GM12878 (cell line): ENCODE measurements around the gene CDCP2. TPM values are rescaled to one million over a fixed set of nuclear protein-coding genes. Genes with fewer than 3 reads are reported as not detected.

Experiments used
- ATAC-seq: fragments of 200-7000 bp; cut with Tn5 transposase; 3 replicates; pipeline ENCODE4 v1.9.1; 2020; ENCODE audit warnings: mild to moderate bottlenecking, moderate library complexity
- BruUV-seq: library from RNA; stranded (reverse); fragments of 400-500 nt; replicated peaks from 2 replicates; lab custom pipeline; 2021; lab: Mats Ljungman, UMichigan
- CTCF ChIA-PET: fragments of 300-600 bp; sonication (Branson Sonifier 250); formaldehyde crosslinking; extraction: SDS; loops from one replicate; lab custom pipeline; 2021; ENCODE audit warnings: inconsistent platforms; lab: Yijun Ruan, JAX
- POLR2A ChIA-PET: fragments of 350-600 bp; formaldehyde crosslinking; extraction: SDS; loops from one replicate; lab custom pipeline; 2021; ENCODE audit warnings: inconsistent platforms; lab: Charles Lee
- RAD21 ChIA-PET: fragments of 300-600 bp; sonication (Branson Sonifier 250); formaldehyde crosslinking; loops from one replicate; lab custom pipeline; 2023; ENCODE audit warnings: antibody characterized with exemption; ENCODE audit not compliant: unreplicated experiment; lab: Charles Lee
- SMC1A ChIA-PET: fragments of 300-600 bp; sonication (Branson Sonifier 250); formaldehyde crosslinking; loops from one replicate; lab custom pipeline; 2023; ENCODE audit not compliant: unreplicated experiment, uncharacterized antibody; lab: Charles Lee
- DNase-seq: peaks from one replicate; pipeline ENCODE4 v3.0.0-alpha.2; 2011; ENCODE audit warnings: low read depth, low spot score
- FAIRE-seq: peaks from 3 replicates; lab custom pipeline; 2011; peaks lifted over from hg19 to GRCh38; lab: Jason Lieb, UNC
- H2AFZ ChIP-seq: 2 replicates; pipeline ENCODE4 v1.6.0; 2011; ENCODE audit warnings: low read depth, low read length, control low read depth; ENCODE audit not compliant: control insufficient read depth
- H3K27ac ChIP-seq: 2 replicates; pipeline ENCODE4 v1.5.1; 2011; ENCODE audit warnings: control low read depth; ENCODE audit not compliant: control insufficient read depth, insufficient read depth
- H3K27me3 ChIP-seq, 2 experiments: replicated peaks in 1 of 2; 2 replicates each; pipeline versions ENCODE4 v1.6.0 to v1.6.1; 2011; ENCODE audit warnings: low read length in 1 of 2; ENCODE audit not compliant: control insufficient read depth in 2 of 2, insufficient read depth in 2 of 2
- H3K36me3 ChIP-seq, 2 experiments: 2 replicates each; pipeline ENCODE4 v1.5.1; 2011; ENCODE audit warnings: low read length in 1 of 2; ENCODE audit not compliant: control insufficient read depth in 2 of 2, insufficient read depth in 2 of 2
- H3K4me1 ChIP-seq: 2 replicates; pipeline ENCODE4 v1.6.1; 2011; ENCODE audit warnings: mild to moderate bottlenecking, low read length, moderate library complexity, mixed read lengths; ENCODE audit not compliant: control insufficient read depth, insufficient read depth
- H3K4me2 ChIP-seq: 2 replicates; pipeline ENCODE4 v1.6.0; 2011; ENCODE audit warnings: control low read depth; ENCODE audit not compliant: control insufficient read depth, insufficient read depth
- H3K4me3 ChIP-seq: fragments of 200-600 bp; sonication (generic); 2 replicates; pipeline ENCODE4 v1.5.1; 2016
- H3K79me2 ChIP-seq: 2 replicates; pipeline ENCODE4 v1.6.0; 2011; ENCODE audit warnings: low read length; ENCODE audit not compliant: control insufficient read depth, insufficient read depth
- H3K9ac ChIP-seq: 2 replicates; pipeline ENCODE4 v1.8.0; 2011; ENCODE audit warnings: low read length, control low read depth, mixed read lengths; ENCODE audit not compliant: control insufficient read depth, insufficient read depth
- H3K9me3 ChIP-seq: replicated peaks from 3 replicates; pipeline ENCODE4 v1.5.1; 2011; ENCODE audit warnings: mild to moderate bottlenecking, low read length; ENCODE audit not compliant: control insufficient read depth, insufficient read depth
- H4K20me1 ChIP-seq: 2 replicates; pipeline ENCODE4 v1.6.0; 2011; ENCODE audit not compliant: control insufficient read depth, insufficient read depth
- BHLHE40 ChIP-seq, 2 experiments: fragments of 450-650 bp in 1 of 2; IDR thresholded peaks; 2 replicates each; pipeline ENCODE4 v1.6.1; 2011 to 2017; ENCODE audit warnings: low read depth in 2 of 2, borderline replicate concordance in 1 of 2, improper control_type of control experiment in 1 of 2, low read length in 1 of 2, mild to moderate bottlenecking in 1 of 2
- BMI1 ChIP-seq: fragments of 450-650 bp; IDR thresholded peaks from 2 replicates; pipeline ENCODE4 v1.6.1; 2016; ENCODE audit warnings: mild to moderate bottlenecking, moderate library complexity, borderline replicate concordance
- CUX1 ChIP-seq: IDR thresholded peaks from 2 replicates; pipeline ENCODE4 v1.6.1; 2012; ENCODE audit warnings: improper control_type of control experiment, low read depth, low read length; ENCODE audit not compliant: insufficient replicate concordance
- ESRRA ChIP-seq: IDR thresholded peaks from 2 replicates; pipeline ENCODE4 v1.6.1; 2012; ENCODE audit warnings: mild to moderate bottlenecking, low read length, improper control_type of control experiment
- IRF3 ChIP-seq: fragments of 450-650 bp; IDR thresholded peaks from 2 replicates; pipeline ENCODE4 v1.6.1; 2014; ENCODE audit warnings: mild to moderate bottlenecking
- NBN ChIP-seq: fragments of 450-650 bp; IDR thresholded peaks from 2 replicates; pipeline ENCODE4 v1.6.1; 2016
- NFXL1 ChIP-seq: fragments of 450-650 bp; IDR thresholded peaks from 2 replicates; pipeline ENCODE4 v1.6.1; 2017; ENCODE audit warnings: antibody characterized with exemption, mild to moderate bottlenecking, borderline replicate concordance
- NR2F1 ChIP-seq: fragments of 450-650 bp; conservative IDR thresholded peaks from 2 replicates; pipeline ENCODE4 v1.6.1; 2017; ENCODE audit warnings: mild to moderate bottlenecking
- RB1 ChIP-seq: fragments of 450-650 bp; formaldehyde crosslinking; IDR thresholded peaks from 2 replicates; pipeline ENCODE4 v1.6.1; 2017; ENCODE audit warnings: mild to moderate bottlenecking, borderline replicate concordance
- REST ChIP-seq: IDR thresholded peaks from 2 replicates; pipeline ENCODE4 v1.6.1; 2012; ENCODE audit warnings: mild to moderate bottlenecking, low read depth, low read length
- WRNIP1 ChIP-seq: IDR thresholded peaks from 2 replicates; pipeline ENCODE4 v1.6.1; 2011; ENCODE audit warnings: low read depth, low read length, improper control_type of control experiment, borderline replicate concordance
- ZBED1 ChIP-seq: IDR thresholded peaks from 2 replicates; pipeline ENCODE4 v1.6.1; 2016; ENCODE audit warnings: borderline replicate concordance
- WGBS: methylation state at CpG from one replicate; pipeline ENCODE4 v1.1.6; 2016; ENCODE audit warnings: low lambda C conversion rate; ENCODE audit not compliant: insufficient replicate concordance, insufficient coverage; ENCODE audit errors: missing lambda C conversion rate; 5-methylcytosine and 5-hydroxymethylcytosine counted together
- in situ Hi-C: fragments of 300-500 bp; cut with MboI; formaldehyde crosslinking; loops from 9 replicates; pipeline ENCODE4 v1.14.3; 2018; ENCODE audit warnings: mixed read lengths
- intact Hi-C: fragments of 100-400 bp; cut with micrococcal nuclease; formaldehyde crosslinking; loops from one replicate; pipeline ENCODE4 v1.14.2; 2022; ENCODE audit not compliant: unreplicated experiment
- polyA plus RNA-seq, 11 experiments: library from polyadenylated mRNA; depleted of rRNA in 4 of 11; unstranded in 6 of 11; stranded (reverse) in 5 of 11; fragments of >200 nt; fragmentation: Nextera tagmentation in 4 of 11; fragmentation: Illumina TruSeq in 1 of 11; extraction: Ambion mirVana in 4 of 11; extraction: Trizol in 1 of 11; gene quantifications; 1 replicate in 1 of 11; 2 replicates in 10 of 11; pipeline versions ENCODE4 v1.2.1 to v1.2.3, GENCODE V29; 2011 to 2016; ENCODE audit warnings: inconsistent platforms in 2 of 11, missing spikeins in 2 of 11, low read depth in 1 of 11
- total RNA-seq, 4 experiments: library from RNA; depleted of rRNA in 3 of 4; stranded (reverse); fragments of >200 nt in 3 of 4; fragmentation: Illumina TruSeq in 1 of 4; extraction: Trizol in 1 of 4; gene quantifications; 2 replicates each; pipeline versions ENCODE4 v1.2.1 to v1.2.3, GENCODE V29; 2013 to 2021

Gene CDCP2
- total and polyA plus RNA-seq, 10 of the 15 experiments (the other 5 are each of a cell fraction or from before 2014, with no cell fraction given) = 0.06 TPM; not detected in 9

GRCh38 chr1:54136269-54136896 is 16.4 kb downstream of the CDCP2 start:
- no peak for DNase-seq
- no peak for FAIRE-seq
- H4K20me1 ChIP-seq = no peaks in the 10 kb centered on the region
- intact Hi-C loops (no loop called here), in situ Hi-C loops (no loop called here)
- H3K27me3 ChIP-seq = peaks cover 0 to 2% of the 10 kb centered on the region in 2 experiments; a peak in 1 of 4 replicates
- CTCF ChIA-PET = interaction anchor here (0.6 kb wide), 2 partner anchors 18 to 507 kb away, joined by 3 read pairs; no protein-coding TSS in a partner anchor
- no peak overlapping the region for H3K4me3 ChIP-seq
- POLR2A ChIA-PET = no interaction called here
- SMC1A ChIA-PET = no interaction called here
- TF ChIP-seq WRNIP1 = no peak
- TF ChIP-seq NR2F1 = no peak
- TF ChIP-seq BHLHE40 (IDR thresholded peaks at IDR 0.05; ENCODE audit: borderline replicate concordance in 1 of 2, low read depth in 2 of 2, low read length in 1 of 2) = no peak
- TF ChIP-seq CUX1 = no peak
- TF ChIP-seq NFXL1 = no peak
- TF ChIP-seq REST = no peak
- no peak for TF ChIP-seq ZBED1
- no peak for TF ChIP-seq BMI1
- no peak for TF ChIP-seq ESRRA
- no peak for TF ChIP-seq RB1
- TF ChIP-seq NBN = no peak
- no peak for TF ChIP-seq IRF3
- ATAC-seq = no peak
- H3K27ac ChIP-seq = no peak overlapping the region
- no peaks in the 10 kb centered on the region for H3K79me2 ChIP-seq
- no peak overlapping the region for H2AFZ ChIP-seq
- no peaks in the 10 kb centered on the region for H3K4me1 ChIP-seq
- BruUV-seq = no TSS peak
- RAD21 ChIA-PET = interaction anchor here (1.1 kb wide), 1 partner anchor 10 kb away, joined by 3 read pairs; no protein-coding TSS in a partner anchor
- H3K9me3 ChIP-seq = no peaks in the 10 kb centered on the region
- no peaks in the 10 kb centered on the region for H3K36me3 ChIP-seq
- no peak overlapping the region for H3K9ac ChIP-seq
- no peak overlapping the region for H3K4me2 ChIP-seq
- 57% methylated on average over 17 of the region's 17 CpGs for WGBS
